Measurements from ENCODE around the gene ADCY10.

- TF ChIP-seq CTCF (IDR thresholded peaks at IDR 0.05): no peak
- no peak for TF ChIP-seq POLR2AphosphoS5 (IDR thresholded peaks at IDR 0.05)
- no peak for TF ChIP-seq POLR2A (IDR thresholded peaks at IDR 0.05)
These were observed 15.2 kb downstream of the ADCY10 start for GRCh38 chr1:167898578-167899222.
